H1 (cell line): ENCODE results near the gene ALDH5A1. TPM values are rescaled to one million over a fixed set of nuclear protein-coding genes. Genes with fewer than 3 reads are reported as not detected.

Experiments used
- CTCF ChIA-PET: fragments of 300-600 bp; sonication (Branson Sonifier 250); formaldehyde crosslinking; loops from one replicate; lab custom pipeline; 2021; ENCODE audit not compliant: partially characterized antibody; lab: Charles Lee
- POLR2A ChIA-PET: fragments of 300-600 bp; sonication (Branson Sonifier 250); formaldehyde crosslinking; loops from one replicate; lab custom pipeline; 2021; ENCODE audit warnings: inconsistent platforms; ENCODE audit not compliant: partially characterized antibody; lab: Charles Lee
- DNase-seq, 2 experiments: peaks; one replicate each; pipeline versions ENCODE4 v3.0.0 to v3.0.0-alpha.2; 2010 to 2022; ENCODE audit warnings: low spot score in 2 of 2, low read depth in 1 of 2, mixed read lengths in 1 of 2
- FAIRE-seq: peaks from 2 replicates; lab custom pipeline; 2011; peaks lifted over from hg19 to GRCh38; lab: Jason Lieb, UNC
- H2AFZ ChIP-seq: 2 replicates; pipeline ENCODE4 v1.8.1; 2012; ENCODE audit warnings: low read length, inconsistent platforms
- H2AK5ac ChIP-seq: 2 replicates; pipeline ENCODE4 v1.6.1; 2013; ENCODE audit warnings: low read depth, low read length
- H2BK120ac ChIP-seq: replicated peaks from 2 replicates; pipeline ENCODE3; 2013; ENCODE audit warnings: low read depth, low read length, inconsistent platforms
- H2BK12ac ChIP-seq: 2 replicates; pipeline ENCODE4 v1.6.1; 2013; ENCODE audit warnings: low read depth, low read length
- H2BK15ac ChIP-seq: 2 replicates; pipeline ENCODE4 v1.6.1; 2013; ENCODE audit warnings: low read length
- H2BK20ac ChIP-seq: 2 replicates; pipeline ENCODE4 v1.6.1; 2013; ENCODE audit warnings: low read length
- H2BK5ac ChIP-seq: 2 replicates; pipeline ENCODE4 v1.6.1; 2013; ENCODE audit warnings: low read depth, low read length
- H3K14ac ChIP-seq: 2 replicates; pipeline ENCODE4 v1.6.1; 2013; ENCODE audit warnings: inconsistent platforms; ENCODE audit not compliant: insufficient read length
- H3K18ac ChIP-seq: 2 replicates; pipeline ENCODE4 v1.6.1; 2013; ENCODE audit warnings: low read length; ENCODE audit errors: extremely low read depth
- H3K23ac ChIP-seq: 2 replicates; pipeline ENCODE4 v1.6.1; 2013; ENCODE audit warnings: inconsistent platforms; ENCODE audit not compliant: insufficient read length
- H3K23me2 ChIP-seq: 2 replicates; pipeline ENCODE4 v1.6.1; 2013; ENCODE audit warnings: low read depth, low read length
- H3K27ac ChIP-seq: 2 replicates; pipeline ENCODE4 v1.6.1; 2011; ENCODE audit warnings: low read depth, low read length, inconsistent platforms
- H3K27me3 ChIP-seq, 4 experiments: replicated peaks in 1 of 4; 1 replicate in 1 of 4; 2 replicates in 3 of 4; pipeline versions ENCODE4 v1.6.1 to v1.8.1; 2011 to 2013; ENCODE audit warnings: low read length in 3 of 4, mild to moderate bottlenecking in 3 of 4, inconsistent platforms in 2 of 4, mixed read lengths in 2 of 4, moderate library complexity in 1 of 4; ENCODE audit not compliant: control insufficient read depth in 3 of 4, insufficient read depth in 3 of 4; ENCODE audit errors: extremely low read depth in 1 of 4
- H3K36me3 ChIP-seq, 4 experiments: 2 replicates each; pipeline versions ENCODE4 v1.6.1 to v1.8.1; 2011 to 2013; ENCODE audit warnings: mild to moderate bottlenecking in 4 of 4, low read length in 3 of 4, moderate library complexity in 2 of 4, control low read depth in 1 of 4, inconsistent platforms in 1 of 4; ENCODE audit not compliant: insufficient read depth in 4 of 4, control insufficient read depth in 2 of 4
- H3K4ac ChIP-seq: replicated peaks from 2 replicates; pipeline ENCODE3; 2013; ENCODE audit warnings: low read length, low read depth, mixed read lengths, inconsistent platforms; ENCODE audit not compliant: insufficient read length
- H3K4me1 ChIP-seq, 4 experiments: replicated peaks in 1 of 4; 1 replicate in 1 of 4; 2 replicates in 3 of 4; pipeline versions ENCODE4 v1.6.1 to v1.8.1; 2011 to 2013; ENCODE audit warnings: low read length in 3 of 4, inconsistent platforms in 2 of 4, mixed read lengths in 1 of 4; ENCODE audit not compliant: insufficient read depth in 4 of 4, control insufficient read depth in 3 of 4
- H3K4me2 ChIP-seq, 2 experiments: 2 replicates each; pipeline versions ENCODE4 v1.6.1 to v1.8.1; 2011 to 2013; ENCODE audit warnings: low read depth in 2 of 2, low read length in 2 of 2, control low read depth in 1 of 2, inconsistent platforms in 1 of 2, mild to moderate bottlenecking in 1 of 2; ENCODE audit not compliant: insufficient read depth in 1 of 2
- H3K4me3 ChIP-seq, 4 experiments: fragments of 200-600, 300-600 bp in 1 of 4; sonication (generic), shearing (Covaris generic), sonication (Bioruptor Twin) in 1 of 4; 2 replicates each; pipeline versions ENCODE4 v1.5.1 to v1.8.1; 2011 to 2016; ENCODE audit warnings: low read length in 4 of 4, low read depth in 3 of 4, control low read depth in 2 of 4, inconsistent platforms in 2 of 4, mild to moderate bottlenecking in 2 of 4, mixed read lengths in 1 of 4, moderate library complexity in 1 of 4; ENCODE audit not compliant: insufficient read depth in 2 of 4; ENCODE audit errors: extremely low read depth in 1 of 4
- H3K56ac ChIP-seq: replicated peaks from 2 replicates; pipeline ENCODE3; 2013; ENCODE audit warnings: low read depth, mild to moderate bottlenecking, mixed read lengths, low read length, inconsistent platforms; ENCODE audit not compliant: insufficient read length
- H3K79me1 ChIP-seq: 2 replicates; pipeline ENCODE4 v1.6.1; 2013; ENCODE audit warnings: low read depth, low read length, control low read depth
- H3K79me2 ChIP-seq, 2 experiments: 2 replicates each; pipeline versions ENCODE4 v1.6.1 to v1.8.1; 2012 to 2013; ENCODE audit warnings: low read length in 2 of 2, mild to moderate bottlenecking in 2 of 2, inconsistent platforms in 1 of 2; ENCODE audit not compliant: insufficient read depth in 2 of 2, control insufficient read depth in 1 of 2
- H3K9ac ChIP-seq, 4 experiments: replicated peaks in 1 of 4; 1 replicate in 1 of 4; 2 replicates in 3 of 4; pipeline versions ENCODE4 v1.6.1 to v1.8.1; 2011 to 2013; ENCODE audit warnings: low read depth in 3 of 4, low read length in 3 of 4, control low read depth in 2 of 4, mild to moderate bottlenecking in 2 of 4, moderate library complexity in 2 of 4, inconsistent platforms in 1 of 4; ENCODE audit errors: extremely low read depth in 1 of 4
- H3K9me3 ChIP-seq, 2 experiments: 2 replicates each; pipeline versions ENCODE4 v1.6.1 to v1.8.1; 2012 to 2013; ENCODE audit warnings: mild to moderate bottlenecking in 2 of 2, moderate library complexity in 2 of 2, control low read depth in 1 of 2, inconsistent platforms in 1 of 2, low read depth in 1 of 2, low read length in 1 of 2, mixed read lengths in 1 of 2; ENCODE audit not compliant: insufficient read depth in 2 of 2
- H4K20me1 ChIP-seq, 2 experiments: replicated peaks in 1 of 2; 2 replicates each; pipeline versions ENCODE3 to v1.8.1; 2011 to 2013; ENCODE audit warnings: inconsistent platforms in 2 of 2, low read length in 2 of 2, mild to moderate bottlenecking in 1 of 2; ENCODE audit not compliant: insufficient read depth in 2 of 2, control insufficient read depth in 1 of 2
- H4K5ac ChIP-seq: 2 replicates; pipeline ENCODE4 v1.6.1; 2013; ENCODE audit warnings: low read length, low read depth, mixed read lengths, inconsistent platforms; ENCODE audit not compliant: insufficient read length
- H4K8ac ChIP-seq: 2 replicates; pipeline ENCODE4 v1.8.0; 2013; ENCODE audit warnings: mild to moderate bottlenecking, moderate library complexity, low read length, inconsistent platforms; ENCODE audit not compliant: insufficient read depth; ENCODE audit errors: extremely low read depth
- H4K91ac ChIP-seq: replicated peaks from 2 replicates; pipeline ENCODE3; 2013; ENCODE audit warnings: low read length, mixed read lengths, inconsistent platforms; ENCODE audit not compliant: insufficient read length
- ATF3 ChIP-seq: IDR thresholded peaks from 2 replicates; pipeline ENCODE4 v1.6.1; 2011; ENCODE audit warnings: low read depth, mild to moderate bottlenecking, low read length; ENCODE audit not compliant: insufficient read depth
- BACH1 ChIP-seq: IDR thresholded peaks from 2 replicates; pipeline ENCODE4 v1.6.1; 2012; ENCODE audit warnings: low read length, improper control_type of control experiment
- BRCA1 ChIP-seq: IDR thresholded peaks from 2 replicates; pipeline ENCODE4 v1.6.1; 2012; ENCODE audit warnings: low read depth, low read length, improper control_type of control experiment
- FOSL1 ChIP-seq: IDR thresholded peaks from 2 replicates; pipeline ENCODE4 v1.6.1; 2011; ENCODE audit warnings: mild to moderate bottlenecking, low read depth, low read length, moderate library complexity; ENCODE audit not compliant: insufficient read depth
- PHF8 ChIP-seq: fragments of 200-600 bp; sonication (generic); conservative IDR thresholded peaks from 2 replicates; pipeline ENCODE4 v1.7.1; 2012; ENCODE audit warnings: low read depth, mild to moderate bottlenecking, inconsistent platforms, low read length, moderate library complexity
- POLR2AphosphoS5 ChIP-seq: IDR thresholded peaks from 2 replicates; pipeline ENCODE4 v1.6.1; 2011; ENCODE audit warnings: low read depth, low read length
- RFX5 ChIP-seq: IDR thresholded peaks from 2 replicates; pipeline ENCODE4 v1.6.1; 2011; ENCODE audit warnings: low read depth, low read length, improper control_type of control experiment, borderline replicate concordance
- TEAD4 ChIP-seq: IDR thresholded peaks from 2 replicates; pipeline ENCODE4 v1.6.1; 2012; ENCODE audit warnings: low read depth, low read length, inconsistent platforms, mixed read lengths
- USF2 ChIP-seq: IDR thresholded peaks from 2 replicates; pipeline ENCODE4 v1.6.1; 2011; ENCODE audit warnings: low read length, improper control_type of control experiment
- WGBS, 2 experiments: shearing (Covaris generic) in 1 of 2; methylation state at CpG; one replicate each; pipeline versions ENCODE4 v1.1.6 to v1.1.7; 2013 to 2015; ENCODE audit warnings: low lambda C conversion rate in 2 of 2, mixed read lengths in 2 of 2, inconsistent platforms in 1 of 2, low coverage in 1 of 2, missing lambda C conversion rate in 1 of 2; ENCODE audit not compliant: insufficient replicate concordance in 2 of 2, insufficient coverage in 1 of 2, insufficient read length in 1 of 2; ENCODE audit errors: extremely low coverage in 1 of 2, missing lambda C conversion rate in 1 of 2; 5-methylcytosine and 5-hydroxymethylcytosine counted together
- polyA plus RNA-seq, 7 experiments: library from polyadenylated mRNA; depleted of rRNA in 3 of 7; stranded (reverse) in 5 of 7; unstranded in 2 of 7; fragments of >200 nt in 5 of 7; fragments of 200-250 nt in 2 of 7; gene quantifications; 1 replicate in 5 of 7; 2 replicates in 1 of 7; 4 replicates in 1 of 7; pipeline versions ENCODE4 v1.2.1 to v1.2.3, GENCODE V29; 2011 to 2013; ENCODE audit warnings: missing spikeins in 2 of 7, mixed read lengths in 2 of 7
- total RNA-seq: library from RNA; stranded (reverse); fragmentation: NEBNext Ultra II Directional; extraction: Animal tissue kit (Norgen Biotek cat#: 25700); gene quantifications from 2 replicates; pipeline ENCODE4 v1.2.1, GENCODE V29; 2021
- TF ChIP-seq, protein P1 (sequence below), 3 experiments: IDR thresholded peaks; 1 replicate in 2 of 3; 2 replicates in 1 of 3; pipeline versions ENCODE4 v1.5.1 to v1.6.1; 2011; ENCODE audit warnings: low read length in 3 of 3, mild to moderate bottlenecking in 3 of 3, inconsistent platforms in 2 of 3, low read depth in 1 of 3, moderate library complexity in 1 of 3; ENCODE audit not compliant: insufficient read depth in 1 of 3; ENCODE audit errors: control extremely low read depth in 1 of 3

The ALDH5A1 gene
- total and polyA plus RNA-seq, 2 of the 8 experiments (the other 6 are each of a cell fraction or from before 2014, with no cell fraction given): 1.5 to 2.4 TPM

DNA sequence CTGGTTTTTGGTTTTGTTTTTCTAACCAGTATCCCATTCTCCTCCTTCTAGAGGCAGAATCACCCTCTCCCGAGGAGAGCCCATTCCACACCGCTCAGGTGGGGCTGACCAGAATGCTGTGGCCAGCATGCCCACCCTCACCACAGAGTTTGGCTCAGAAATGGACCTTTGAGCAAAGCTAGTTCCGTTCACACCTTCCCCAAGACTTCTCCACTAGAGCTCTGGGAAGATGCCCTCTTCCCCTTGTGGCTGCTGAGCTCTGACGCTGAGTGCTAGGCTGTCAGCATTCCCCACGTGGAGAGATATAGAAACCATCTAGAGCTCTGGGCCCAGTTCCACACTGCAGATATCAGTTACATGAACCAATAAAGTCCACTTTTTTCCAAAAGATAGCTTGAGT lies 13.3 kb upstream of the ALDH5A1 start:
- H3K14ac ChIP-seq: no peak overlapping the region
- no peaks in the 10 kb centered on the region for H3K4me1 ChIP-seq
- no peak overlapping the region for H3K27ac ChIP-seq
- H3K9me3 ChIP-seq: peaks cover 2 to 4% of the 10 kb centered on the region in 2 experiments; a peak in 1 of 4 replicates
- H3K4me3 ChIP-seq: no peak overlapping the region
- no peaks in the 10 kb centered on the region for H3K23me2 ChIP-seq
- H3K56ac ChIP-seq: no peak overlapping the region
- no peak overlapping the region for H3K4ac ChIP-seq
- H3K27me3 ChIP-seq: no peaks in the 10 kb centered on the region
- no peak overlapping the region for H2BK120ac ChIP-seq
- H2BK15ac ChIP-seq: no peak overlapping the region
- ChIA-PET POLR2A (interaction anchor here (0.6 kb wide), 1 partner anchor 105 kb away, joined by 3 read pairs; no protein-coding TSS in a partner anchor), CTCF (interaction anchor here (1.2 to 2.5 kb wide), 4 partner anchors 9 to 40 kb away, joined by 4 to 12 read pairs (median 6); partner anchors contain the start of gene ALDH5A1)
- no peak overlapping the region for H4K8ac ChIP-seq
- no peak overlapping the region for H3K23ac ChIP-seq
- no peak overlapping the region for H3K9ac ChIP-seq
- H3K4me2 ChIP-seq: no peak overlapping the region
- no peaks in the 10 kb centered on the region for H3K79me2 ChIP-seq
- FAIRE-seq: no peak
- H3K18ac ChIP-seq: no peak overlapping the region
- no peak overlapping the region for H2BK20ac ChIP-seq
- no peaks in the 10 kb centered on the region for H3K79me1 ChIP-seq
- DNase-seq: no peak
- H4K20me1 ChIP-seq: no peaks in the 10 kb centered on the region
- H4K5ac ChIP-seq: no peak overlapping the region
- no peak overlapping the region for H2BK5ac ChIP-seq
- peaks cover 0 to 2% (median 0%) of the 10 kb centered on the region in 4 experiments; a peak in 1 of 8 replicates for H3K36me3 ChIP-seq
- H4K91ac ChIP-seq: no peak overlapping the region
- 97% methylated on average over 5 of the region's 5 CpGs; no CpG with 5 or more reads in 1 of the 2 experiments for WGBS, 2 experiments
- no peak overlapping the region for H2AK5ac ChIP-seq
- H2BK12ac ChIP-seq: no peak overlapping the region
- H2AFZ ChIP-seq: no peak overlapping the region
- TF ChIP-seq BACH1: no peak
- TF ChIP-seq FOSL1: no peak
- TF ChIP-seq RFX5: no peak
- TF ChIP-seq POLR2AphosphoS5: no peak
- TF ChIP-seq, protein P1, sequence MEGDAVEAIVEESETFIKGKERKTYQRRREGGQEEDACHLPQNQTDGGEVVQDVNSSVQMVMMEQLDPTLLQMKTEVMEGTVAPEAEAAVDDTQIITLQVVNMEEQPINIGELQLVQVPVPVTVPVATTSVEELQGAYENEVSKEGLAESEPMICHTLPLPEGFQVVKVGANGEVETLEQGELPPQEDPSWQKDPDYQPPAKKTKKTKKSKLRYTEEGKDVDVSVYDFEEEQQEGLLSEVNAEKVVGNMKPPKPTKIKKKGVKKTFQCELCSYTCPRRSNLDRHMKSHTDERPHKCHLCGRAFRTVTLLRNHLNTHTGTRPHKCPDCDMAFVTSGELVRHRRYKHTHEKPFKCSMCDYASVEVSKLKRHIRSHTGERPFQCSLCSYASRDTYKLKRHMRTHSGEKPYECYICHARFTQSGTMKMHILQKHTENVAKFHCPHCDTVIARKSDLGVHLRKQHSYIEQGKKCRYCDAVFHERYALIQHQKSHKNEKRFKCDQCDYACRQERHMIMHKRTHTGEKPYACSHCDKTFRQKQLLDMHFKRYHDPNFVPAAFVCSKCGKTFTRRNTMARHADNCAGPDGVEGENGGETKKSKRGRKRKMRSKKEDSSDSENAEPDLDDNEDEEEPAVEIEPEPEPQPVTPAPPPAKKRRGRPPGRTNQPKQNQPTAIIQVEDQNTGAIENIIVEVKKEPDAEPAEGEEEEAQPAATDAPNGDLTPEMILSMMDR (IDR thresholded peaks at IDR 0.05; ENCODE audit: control extremely low read depth in 1 of 3, insufficient read depth in 1 of 3, low read depth in 1 of 3, low read length in 3 of 3): no peak
- no peak for TF ChIP-seq ATF3
- TF ChIP-seq TEAD4: no peak
- no peak for TF ChIP-seq PHF8
- no peak for TF ChIP-seq BRCA1
- no peak for TF ChIP-seq USF2
